Bone marrow (tissue), 2 donors: ENCODE data around the gene PROP1.
"Not testable (repeated sequence)": the region's sequence is repeated elsewhere in the genome, so short reads cannot be mapped to it uniquely, and the experiment has no call there.

Source experiments
- DNase-seq, 2 donors: peaks; one replicate each; lab custom pipeline; 2025; lab: John Stamatoyannopoulos, UW

PROP1 gene

DNA sequence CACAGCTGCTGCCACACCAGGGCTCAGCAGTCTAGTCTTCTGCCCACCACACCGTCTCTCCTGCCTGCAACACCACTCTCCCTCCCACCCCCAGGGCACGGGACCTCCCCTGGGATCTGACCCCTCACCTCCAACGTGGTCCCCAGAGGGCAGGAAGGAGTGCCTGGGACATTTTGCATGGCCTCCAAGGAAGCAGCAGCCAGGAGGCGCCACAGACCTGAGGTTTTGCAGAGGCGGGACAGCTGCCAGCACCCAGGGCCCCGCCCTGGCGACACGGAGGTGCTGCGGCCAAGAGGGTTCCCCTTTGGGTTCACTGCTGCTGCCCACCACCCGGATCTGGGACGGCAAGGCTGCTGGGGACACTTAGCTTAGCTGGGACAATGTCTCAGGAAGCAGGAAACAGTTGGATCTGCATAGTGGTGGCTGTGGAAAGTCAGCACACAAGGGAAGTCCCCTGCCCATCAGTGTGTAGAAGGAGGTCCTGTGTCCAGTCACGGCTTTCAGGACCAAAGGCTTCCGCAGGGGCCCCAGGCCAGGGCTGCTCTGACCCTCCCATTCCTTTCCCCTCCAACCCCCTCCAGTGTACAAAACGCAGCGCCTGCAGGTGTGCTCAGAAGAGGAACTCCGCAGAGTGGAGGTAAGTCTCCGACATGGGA lies 13.8 kb downstream of the PROP1 start:
- DNase-seq = no peak

DNA sequence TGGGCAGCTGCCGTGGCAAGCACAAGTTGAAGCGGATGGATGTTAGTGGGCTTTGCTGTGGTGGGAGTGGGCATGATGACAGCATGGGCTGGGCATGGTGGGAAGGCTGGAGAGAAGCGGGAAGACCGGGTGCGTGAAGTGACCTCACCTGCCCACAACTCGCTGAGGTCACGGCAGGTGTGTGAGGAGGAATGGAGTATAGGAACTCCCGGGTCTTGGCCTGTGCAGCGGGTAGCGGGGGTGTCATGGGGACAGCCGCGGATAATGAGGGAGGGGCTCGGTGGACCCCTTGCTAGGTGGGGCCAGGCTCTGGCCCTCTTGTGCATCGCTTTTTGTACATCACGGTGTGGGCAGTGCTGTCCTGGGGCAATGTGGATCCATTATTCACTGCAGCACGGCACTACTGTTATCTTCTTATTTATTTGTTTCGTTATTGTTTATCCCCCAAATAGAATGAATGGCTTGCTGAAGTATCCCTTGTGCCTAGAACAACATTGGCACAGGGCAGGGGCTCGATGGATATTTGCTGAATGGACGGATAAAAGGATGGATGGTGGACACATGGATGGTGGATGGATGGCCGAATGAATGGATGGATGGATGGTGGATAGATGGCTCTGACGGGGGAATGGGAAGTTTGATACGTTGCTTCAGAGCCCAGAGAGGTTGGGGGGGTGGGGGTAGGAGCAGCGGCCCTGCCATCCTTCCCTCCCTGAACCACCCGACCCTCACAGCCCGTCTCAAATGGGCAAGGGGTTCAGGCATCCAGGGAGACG lies 14.6 kb downstream of the PROP1 start:
- DNase-seq = no peak

DNA sequence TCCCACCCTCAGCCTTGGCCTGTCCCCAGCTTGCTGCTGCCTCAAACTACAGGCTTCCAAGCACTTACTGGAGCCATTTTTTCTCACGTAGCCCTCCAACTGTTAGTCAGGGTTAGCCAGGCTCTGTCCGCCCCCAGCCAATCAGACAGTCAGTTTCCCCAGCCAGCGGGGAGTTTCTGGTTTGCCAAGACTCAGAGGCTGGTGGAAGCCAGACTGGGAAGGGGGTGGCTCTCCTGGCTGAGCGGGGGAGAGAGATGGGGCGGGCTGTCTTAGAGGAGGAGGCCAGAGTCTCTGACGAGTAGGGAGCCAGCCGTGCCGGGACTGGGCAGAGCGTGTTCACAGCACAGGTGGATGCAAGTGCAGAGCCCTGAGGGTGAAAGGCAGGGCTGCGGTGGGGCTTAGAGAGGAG lies 15.3 kb downstream of the PROP1 start:
- DNase-seq = no peak

DNA sequence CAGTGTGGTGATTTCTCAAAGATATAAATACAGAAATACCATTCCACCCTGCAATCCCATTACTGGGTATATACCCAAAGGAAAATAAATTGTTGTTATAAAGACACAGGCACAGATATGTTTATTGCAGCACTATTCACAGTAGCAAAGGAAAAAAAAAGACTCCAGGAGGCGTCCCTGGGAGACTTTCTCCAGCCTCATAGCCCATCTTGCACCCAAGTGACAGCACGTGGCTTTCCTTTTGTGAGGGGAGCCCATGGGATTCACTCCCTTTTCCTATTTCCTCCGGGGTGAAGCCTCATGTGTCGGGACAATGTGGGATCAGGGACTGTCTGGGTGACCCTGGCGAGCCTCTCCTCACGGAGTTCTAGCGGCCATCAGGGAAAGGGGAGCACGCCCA lies 18.4 kb downstream of the PROP1 start:
- not testable (repeated sequence) for DNase-seq

DNA sequence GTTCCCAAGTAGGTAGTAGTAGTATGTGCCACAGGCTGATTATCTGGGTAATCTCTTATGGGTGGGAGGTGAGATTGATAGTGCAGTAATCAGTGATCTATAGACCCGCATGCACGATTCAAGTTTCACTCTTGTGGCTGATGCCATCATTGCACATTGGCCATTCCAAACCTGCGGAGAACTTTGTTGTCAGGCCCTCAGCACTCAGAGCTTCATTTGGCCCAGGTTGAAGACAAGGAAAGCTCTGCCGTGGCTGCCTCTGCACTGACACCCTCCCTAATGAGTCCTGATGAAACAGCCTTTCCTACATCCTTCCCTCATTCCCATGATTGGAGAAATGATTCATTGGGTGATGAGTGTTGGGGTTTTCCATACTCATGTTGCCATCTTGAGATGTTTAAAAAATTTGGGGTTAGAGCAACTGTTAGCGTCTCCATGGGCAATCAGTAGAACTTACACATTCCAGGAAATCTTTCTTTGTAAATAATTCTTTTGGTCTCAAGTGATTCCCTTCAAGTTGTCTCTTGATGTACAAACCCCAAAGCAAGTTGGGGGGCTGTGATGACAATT lies 22.9 kb downstream of the PROP1 start:
- no peak for DNase-seq

DNA sequence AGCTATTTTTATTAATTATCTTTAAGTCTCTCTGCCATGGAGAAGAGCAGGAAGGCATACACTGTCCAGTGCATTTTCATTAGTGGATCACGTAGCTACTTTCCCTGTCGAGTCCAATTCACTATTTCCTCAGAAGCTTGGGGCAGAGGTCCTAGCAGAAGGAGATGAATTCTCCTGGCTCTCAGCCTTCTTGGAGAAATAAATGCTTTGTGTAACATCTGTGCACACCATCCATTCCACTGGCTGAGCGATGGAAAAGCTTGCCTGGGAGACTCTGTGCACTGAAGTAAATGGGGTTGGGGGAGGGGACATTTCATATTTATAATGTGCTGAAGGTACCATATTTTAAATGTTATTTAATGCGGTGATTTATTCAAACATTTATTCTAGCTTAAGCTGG lies 23.4 kb downstream of the PROP1 start:
- DNase-seq = no peak

DNA sequence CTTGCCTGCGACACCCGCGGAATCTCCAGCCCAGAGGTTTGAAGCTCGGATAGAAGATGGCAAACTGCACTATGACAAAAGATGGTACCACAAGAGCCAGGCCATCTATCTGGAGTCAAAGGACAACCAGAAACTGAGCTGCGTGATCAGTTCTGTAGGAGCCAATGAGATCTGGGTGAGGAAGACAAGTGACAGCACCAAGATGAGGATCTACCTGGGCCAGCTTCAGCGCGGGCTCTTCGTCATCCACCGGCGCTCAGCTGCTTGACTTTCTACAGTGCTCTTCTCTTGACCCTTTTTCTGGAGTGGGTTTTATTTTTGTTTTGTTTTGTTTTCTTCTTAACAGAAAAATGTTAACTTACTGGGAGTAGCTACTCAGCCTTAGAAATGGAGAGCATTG lies 24.0 kb downstream of the PROP1 start:
- not testable (repeated sequence) for DNase-seq

DNA sequence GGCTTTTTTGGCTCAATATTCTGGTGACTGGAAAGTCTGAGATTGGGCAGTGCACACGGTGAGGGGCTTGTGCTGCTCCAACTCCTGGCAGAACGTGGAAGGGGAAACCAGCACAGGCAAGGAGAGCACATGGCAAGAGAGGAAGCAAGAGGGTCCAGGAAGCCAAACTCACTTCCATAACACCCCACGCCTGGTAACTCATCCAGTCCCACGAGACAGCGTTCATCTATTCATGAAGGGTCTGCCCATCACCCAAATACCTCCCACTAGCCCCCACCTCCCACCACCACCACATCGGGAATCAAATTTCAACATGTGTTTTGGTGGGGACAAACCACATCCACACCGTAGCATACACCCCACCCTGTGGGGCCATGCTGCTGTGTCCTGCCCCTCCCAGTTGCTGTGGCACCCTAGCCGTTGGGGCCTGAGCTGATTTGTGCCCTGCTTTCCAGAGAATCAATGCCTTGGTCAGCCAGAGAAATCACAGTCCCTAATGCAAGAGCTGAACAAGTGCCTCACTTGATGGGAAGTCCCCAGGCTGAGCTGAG lies 27.3 kb downstream of the PROP1 start:
- no peak for DNase-seq

DNA sequence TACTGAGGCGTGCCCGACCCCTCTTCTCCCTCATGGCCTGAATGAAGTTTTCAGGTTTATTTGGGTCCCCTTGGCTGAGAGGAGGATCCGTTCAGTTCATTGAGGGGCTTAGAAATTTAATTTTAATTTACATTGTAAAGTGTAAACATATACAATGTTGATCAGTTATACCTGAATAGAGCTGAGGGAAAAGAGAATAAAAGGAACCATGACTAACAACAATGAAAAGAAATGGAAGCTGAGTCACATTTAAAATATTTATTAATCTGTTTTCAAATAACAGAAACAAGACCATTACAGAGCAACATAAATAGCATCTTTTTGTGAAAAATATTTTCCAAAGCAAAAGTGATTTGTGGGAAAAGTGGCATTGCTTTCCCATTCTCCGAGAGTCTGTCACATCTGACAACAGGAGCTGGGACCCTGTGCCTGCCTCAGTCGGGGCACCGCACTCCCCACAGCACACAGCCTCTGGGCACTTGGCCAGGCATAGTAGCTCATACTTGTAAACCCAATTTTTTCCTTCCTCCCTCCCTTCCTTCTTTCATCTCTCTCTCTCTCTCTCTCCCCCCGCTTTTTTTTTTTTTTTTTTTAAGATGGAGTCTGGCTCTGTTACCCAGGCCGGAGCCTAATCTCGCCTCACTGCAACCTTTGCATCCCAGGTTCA lies 28.7 kb downstream of the PROP1 start:
- no peak for DNase-seq

DNA sequence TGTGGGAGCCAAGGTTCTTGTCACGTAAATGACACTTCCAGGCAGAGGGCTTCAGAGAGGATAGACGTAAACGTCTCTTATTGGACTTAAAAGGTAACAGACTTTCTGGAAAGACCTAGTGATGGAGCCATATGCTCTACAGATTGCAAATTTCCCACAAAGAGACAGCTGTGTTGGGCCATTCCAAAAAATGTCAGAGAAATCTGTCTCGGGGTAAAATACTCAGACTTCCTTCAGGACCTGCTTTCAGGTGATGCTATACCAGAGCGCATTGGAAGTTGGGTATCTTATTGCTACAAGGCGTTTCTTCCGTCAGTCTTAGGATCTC lies 29.2 kb downstream of the PROP1 start:
- no peak for DNase-seq

DNA sequence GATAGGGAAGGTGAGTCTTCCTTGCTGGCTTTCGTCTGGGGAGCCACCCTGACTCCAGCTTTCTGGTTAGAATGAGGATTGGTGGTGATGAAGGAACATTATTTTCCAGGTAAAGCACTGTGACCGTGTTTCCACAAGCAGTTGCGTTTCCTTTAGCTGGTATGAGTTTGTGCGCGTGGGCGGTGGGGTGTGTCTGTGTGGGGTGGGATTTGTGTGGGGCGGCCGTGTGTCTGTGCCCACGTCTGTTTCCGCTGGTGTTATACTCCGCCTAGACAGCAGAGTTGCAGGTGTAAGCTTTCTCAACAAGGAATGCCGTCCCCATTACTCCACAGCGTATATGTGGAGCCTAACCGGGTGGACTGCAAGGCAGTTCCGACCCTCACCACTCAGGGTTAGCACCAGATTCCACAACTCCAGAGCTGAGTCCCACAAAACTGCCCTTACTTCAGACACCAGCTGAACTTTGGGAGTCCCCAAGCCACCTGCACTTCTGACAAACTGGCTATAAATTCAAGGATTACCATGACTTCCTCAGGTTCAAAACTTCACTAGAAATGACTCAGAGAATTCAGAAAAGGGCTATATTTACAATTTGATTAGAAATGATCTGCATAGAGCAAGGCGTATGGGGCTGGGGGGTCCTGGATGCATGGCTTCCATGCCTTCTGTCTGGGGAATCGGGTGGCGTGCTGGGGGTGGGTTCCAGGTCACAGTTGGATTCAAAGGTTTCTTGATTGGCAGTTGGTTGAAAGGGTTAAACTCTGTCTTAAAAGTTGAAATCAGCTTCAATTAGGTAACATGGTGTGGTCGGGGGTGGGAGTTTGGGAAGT lies 29.8 kb downstream of the PROP1 start:
- DNase-seq = no peak

DNA sequence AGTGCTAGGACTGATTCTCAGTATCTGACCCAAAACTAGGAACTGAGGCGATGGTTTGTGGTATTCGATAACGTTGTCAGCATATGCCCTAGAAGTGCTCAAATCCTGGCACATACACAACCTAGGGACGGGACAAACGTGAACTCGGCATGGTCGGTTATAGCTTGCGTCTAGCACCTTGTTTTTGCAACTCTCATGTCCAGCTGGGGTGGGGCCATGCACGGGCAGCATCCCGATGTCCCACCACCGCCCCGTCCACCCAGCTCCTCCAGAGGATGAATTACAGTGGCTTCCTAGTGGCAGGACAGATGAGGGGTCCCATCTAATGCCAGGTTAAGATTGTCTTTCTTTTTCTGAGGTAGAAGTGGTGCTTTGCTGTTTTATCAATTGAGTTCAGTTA lies 31.6 kb downstream of the PROP1 start:
- no peak for DNase-seq

DNA sequence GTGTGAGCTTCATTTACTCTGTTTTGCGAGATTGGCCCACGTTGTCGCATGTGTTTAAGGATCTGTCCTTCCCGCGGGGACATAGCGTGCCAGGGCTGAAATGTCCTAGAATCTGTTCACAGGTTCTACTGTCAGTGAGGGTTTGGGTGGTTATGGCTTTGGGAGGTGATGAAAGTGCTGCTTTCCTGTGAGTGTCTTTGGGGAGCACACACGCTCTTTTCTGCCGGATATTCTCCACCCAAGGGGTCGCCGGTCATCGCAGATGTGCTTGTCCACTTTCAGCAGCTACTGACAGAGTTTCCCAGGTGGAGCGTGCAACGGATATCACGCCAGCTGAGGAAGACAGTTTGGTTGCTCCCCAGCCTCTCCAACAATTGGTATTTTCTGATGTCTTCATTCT lies 32.1 kb downstream of the PROP1 start:
- no peak for DNase-seq

DNA sequence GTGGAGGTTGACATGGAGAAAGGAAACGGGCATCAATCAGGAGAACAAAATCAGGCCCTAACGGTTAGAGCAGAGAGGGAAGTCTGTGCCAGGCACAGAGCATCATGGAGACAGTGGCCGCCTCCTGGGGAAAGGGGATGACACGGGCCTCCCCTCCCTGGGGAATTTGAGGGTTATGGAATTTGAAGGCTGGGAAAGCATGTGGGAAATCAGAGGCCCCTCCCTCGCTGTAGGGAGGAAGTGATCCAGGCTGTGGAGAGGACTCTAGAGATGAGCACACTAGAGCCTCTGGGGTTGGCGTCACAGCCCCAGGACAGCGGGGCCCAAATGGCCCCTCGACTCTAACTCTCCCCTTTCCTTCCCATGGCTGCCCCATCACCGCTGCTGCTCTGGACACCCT lies 36.7 kb downstream of the PROP1 start:
- no peak for DNase-seq

DNA sequence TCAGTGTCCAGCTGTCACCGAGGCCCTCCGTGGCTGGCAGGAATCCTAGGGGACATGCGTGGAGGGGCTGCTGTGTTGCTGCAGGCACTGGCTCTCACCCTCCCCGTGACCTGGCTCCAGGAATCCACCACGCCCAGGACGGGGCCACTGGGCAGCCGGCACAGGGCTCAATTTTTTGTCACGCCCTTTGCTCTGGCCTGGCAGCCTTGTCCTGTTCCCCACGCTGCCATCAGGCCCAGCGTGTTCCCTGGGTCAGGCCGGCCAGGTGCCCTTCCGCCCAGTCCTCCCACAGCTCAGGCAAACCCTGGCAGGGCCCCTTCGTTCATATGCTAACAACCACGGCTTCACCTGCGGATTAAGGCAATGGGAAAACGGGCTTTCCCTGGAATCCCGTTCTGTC lies 37.3 kb downstream of the PROP1 start:
- DNase-seq = no peak

DNA sequence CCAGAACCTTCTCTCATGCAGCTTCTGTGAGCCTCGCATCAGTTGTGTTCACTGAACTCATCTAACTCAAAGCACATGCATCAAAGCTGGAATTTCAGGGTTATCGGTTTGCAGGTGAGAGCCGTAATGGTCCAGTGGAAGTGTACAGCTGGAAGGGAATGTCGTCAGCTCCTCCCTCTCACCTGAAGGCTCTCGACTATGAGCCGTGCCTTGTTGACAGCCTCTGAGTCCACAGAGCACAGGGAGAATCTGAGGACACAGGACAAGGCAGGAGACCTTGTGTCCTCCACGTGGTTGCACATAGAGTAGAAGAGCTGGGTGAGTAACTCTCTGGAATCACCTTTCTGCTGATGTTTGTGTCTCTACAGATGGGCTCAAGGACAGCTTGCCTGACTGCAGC lies 38.8 kb downstream of the PROP1 start:
- DNase-seq = no peak

DNA sequence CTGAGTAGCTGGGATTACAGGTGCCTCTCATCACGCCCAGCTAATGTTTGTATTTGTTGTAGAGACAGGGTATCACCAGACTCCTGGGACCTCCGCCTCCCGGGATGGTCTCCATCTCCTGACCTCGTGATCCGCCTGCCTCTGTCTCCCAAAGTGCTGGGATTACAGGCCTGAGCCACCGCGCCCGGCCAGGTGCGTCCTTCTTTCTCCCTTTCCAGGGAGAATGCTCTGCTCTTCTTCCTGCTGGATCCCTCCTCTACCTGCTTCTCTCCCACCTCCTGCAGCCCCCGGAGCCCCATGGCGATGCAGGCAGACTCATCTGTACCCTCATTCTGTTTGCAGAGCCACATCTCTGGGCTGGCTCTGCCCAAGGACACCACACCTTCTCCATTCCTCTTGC lies 42.9 kb downstream of the PROP1 start:
- not testable (repeated sequence) for DNase-seq

DNA sequence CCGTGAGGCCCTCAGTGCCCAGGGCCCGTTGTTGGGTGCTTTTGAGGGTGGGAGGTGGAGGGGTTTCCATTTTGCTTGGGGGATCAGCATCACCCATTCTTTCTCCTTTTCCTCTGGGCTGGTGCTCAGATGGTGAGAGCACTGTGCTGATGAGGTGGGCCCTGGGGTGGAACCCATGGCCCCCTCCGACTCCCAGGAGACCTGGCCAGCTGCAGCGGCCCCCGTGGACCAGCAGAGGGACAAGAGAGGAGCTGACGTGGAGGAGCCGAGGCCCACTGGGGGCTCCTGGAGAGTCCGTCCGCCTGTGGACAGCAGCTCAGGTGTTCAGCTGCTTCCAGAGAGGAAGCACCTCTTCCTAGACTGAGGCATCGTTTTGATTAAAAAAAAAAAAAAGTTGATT lies 46.4 kb downstream of the PROP1 start:
- DNase-seq = not testable (repeated sequence)

DNA sequence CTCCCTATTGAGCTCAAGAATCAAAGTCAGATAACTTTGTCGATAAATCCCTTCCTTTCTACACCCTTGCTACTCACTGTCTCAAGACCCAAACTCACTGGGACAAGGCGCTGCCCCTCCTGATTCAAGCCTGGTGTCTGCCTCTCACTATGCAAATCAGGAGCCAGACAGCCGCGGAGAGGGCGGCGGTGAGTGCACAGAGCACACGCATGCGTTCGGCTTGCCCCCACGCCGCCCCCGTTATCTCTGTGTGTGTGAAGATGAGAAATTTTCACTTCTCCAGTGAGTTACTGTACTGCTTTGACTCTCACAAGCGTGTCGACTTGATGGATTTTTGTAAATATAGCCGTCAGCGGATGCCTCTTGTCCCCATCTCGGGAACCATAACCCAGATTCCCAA lies 47.0 kb downstream of the PROP1 start:
- not testable (repeated sequence) for DNase-seq

DNA sequence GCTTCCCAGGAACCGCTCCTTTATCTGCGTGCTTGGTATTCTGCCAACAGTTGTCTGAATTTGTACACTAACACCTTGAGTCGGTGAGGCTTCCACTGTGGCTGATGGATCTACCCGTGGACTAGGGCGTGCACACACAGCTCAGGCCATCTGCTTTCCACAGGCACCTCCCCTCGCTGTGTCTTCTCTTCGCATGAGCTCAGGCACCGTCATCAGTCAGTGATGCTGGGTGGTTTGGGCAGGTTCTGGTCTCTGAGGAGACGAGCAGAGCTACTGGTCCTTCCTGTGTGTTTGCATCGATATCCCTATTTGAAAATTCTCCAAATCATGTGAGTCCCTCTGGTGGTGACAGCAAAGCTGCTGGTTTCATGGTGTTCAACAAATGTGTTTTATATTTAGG lies 48.1 kb downstream of the PROP1 start:
- not testable (repeated sequence) for DNase-seq

DNA sequence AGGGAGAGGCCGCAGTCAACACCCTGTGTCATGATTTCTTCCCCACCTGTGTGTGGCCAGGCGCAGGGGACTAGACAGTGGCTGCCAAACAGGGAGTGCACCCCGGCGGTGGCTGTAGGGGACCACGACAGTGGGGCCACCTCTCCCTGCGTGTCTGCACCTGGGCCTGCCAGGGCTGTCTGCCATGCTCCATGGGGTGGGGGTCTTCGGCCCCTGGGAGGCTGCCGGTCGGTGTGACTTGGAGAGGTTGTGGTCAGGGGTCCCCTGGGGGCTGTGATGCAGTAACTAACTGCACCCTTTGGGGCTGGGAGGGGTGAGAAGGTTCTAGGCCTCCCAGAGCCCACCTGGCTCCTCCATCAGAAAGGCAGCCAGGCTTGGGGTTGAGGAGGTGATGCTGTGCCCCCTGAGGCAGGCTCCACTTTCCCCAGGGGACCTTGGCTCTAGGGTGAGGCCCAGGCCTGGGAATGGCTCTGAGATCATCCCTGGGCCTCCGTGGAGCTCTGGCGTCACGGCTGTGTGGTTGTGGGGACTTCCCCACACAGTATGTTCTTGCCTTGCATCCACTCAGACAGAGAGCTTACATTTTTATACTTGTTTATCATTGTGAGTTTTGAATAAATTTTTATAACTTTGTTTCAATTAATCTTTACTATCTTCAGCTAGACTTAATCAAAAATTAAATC lies 50.3 kb downstream of the PROP1 start:
- DNase-seq = not testable (repeated sequence)
